HepG2 (cell line): ENCODE data around the gene SAMD14. TPM values are rescaled to one million over a fixed set of nuclear protein-coding genes. Genes with fewer than 3 reads are reported as not detected.
A peak's percentile ranks its signal among the peaks of the same experiment; 100 is the strongest.

Experiments used
- ARID4A ChIP-seq: sonication (generic); formaldehyde crosslinking; IDR thresholded peaks from 2 replicates; pipeline ENCODE4 v1.5.0; 2020; ENCODE audit warnings: mild to moderate bottlenecking, missing genetic modification reagents, borderline replicate concordance
- PRDM10 ChIP-seq: sonication (generic); formaldehyde crosslinking; IDR thresholded peaks from 2 replicates; pipeline ENCODE4 v1.4.0; 2020; ENCODE audit warnings: low read depth, missing genetic modification reagents
- RXRA ChIP-seq: sonication (generic); formaldehyde crosslinking; IDR thresholded peaks from 2 replicates; pipeline ENCODE4 v1.5.1; 2020; ENCODE audit warnings: missing genetic modification reagents
- SALL2 ChIP-seq: sonication (generic); formaldehyde crosslinking; IDR thresholded peaks from 2 replicates; pipeline ENCODE4 v1.8.1; 2023; ENCODE audit warnings: mild to moderate bottlenecking, missing genetic modification reagents, inconsistent platforms
- TGIF2 ChIP-seq: IDR thresholded peaks from 2 replicates; pipeline ENCODE4 v1.6.1; 2016; ENCODE audit warnings: control low read depth, missing compliant biosample characterization
- ZBTB7A ChIP-seq: sonication (generic); formaldehyde crosslinking; IDR thresholded peaks from 2 replicates; pipeline ENCODE4 v1.8.0; 2022; ENCODE audit warnings: mild to moderate bottlenecking, missing genetic modification reagents
- ZMAT3 ChIP-seq: sonication (generic); formaldehyde crosslinking; conservative IDR thresholded peaks from 2 replicates; pipeline ENCODE4 v1.7.0; 2021; ENCODE audit warnings: missing genetic modification reagents
- ZNF224 ChIP-seq: sonication (generic); formaldehyde crosslinking; IDR thresholded peaks from 2 replicates; pipeline ENCODE4 v1.5.0; 2020; ENCODE audit warnings: mild to moderate bottlenecking, missing genetic modification reagents
- ZNF407 ChIP-seq: sonication (generic); formaldehyde crosslinking; IDR thresholded peaks from one replicate; pipeline ENCODE4 v1.5.1; 2020; ENCODE audit warnings: mild to moderate bottlenecking, missing genetic modification reagents; ENCODE audit errors: not compliant biosample characterization
- polyA plus RNA-seq, 8 experiments: library from polyadenylated mRNA; depleted of rRNA in 3 of 8; stranded (reverse) in 7 of 8; unstranded in 1 of 8; fragments of >200 nt; fragmentation: Illumina TruSeq in 4 of 8; extraction: Trizol in 4 of 8; gene quantifications; 2 replicates each; pipeline versions ENCODE4 v1.2.1 to v1.2.3, GENCODE V29; 2011 to 2016; ENCODE audit warnings: low read depth in 4 of 8, missing spikeins in 1 of 8, mixed read lengths in 1 of 8; ENCODE audit not compliant: insufficient read depth in 1 of 8
- total RNA-seq, 5 experiments: library from RNA; depleted of rRNA; stranded (reverse); fragments of >200 nt; fragmentation: Illumina TruSeq; extraction: Trizol; gene quantifications; 2 replicates each; pipeline ENCODE4 v1.2.3, GENCODE V29; 2016; ENCODE audit warnings: low read depth in 1 of 5

SAMD14 gene
- total and polyA plus RNA-seq, 2 of the 13 experiments (the other 11 are each of a cell fraction or from before 2014, with no cell fraction given) = 0.07 to 0.22 TPM

- TF ChIP-seq ZNF407 (CRISPR knock-in tag) = peak; percentile 29
- TF ChIP-seq ZBTB7A (CRISPR knock-in tag) = 0 out of 2 replicates have a peak, but pooled peaks have one; percentile 43
- peak; percentile 62 for TF ChIP-seq PRDM10 (CRISPR knock-in tag)
- peak; percentile 24; the same call in 1 of the 2 replicates for TF ChIP-seq SALL2 (CRISPR knock-in tag)
- peak; percentile 23; the same call in 1 of the 2 replicates for TF ChIP-seq ZNF224 (CRISPR knock-in tag)
- TF ChIP-seq RXRA (CRISPR knock-in tag) = 0 out of 2 replicates have a peak, but pooled peaks have one; percentile 9
- peak; percentile 99 for TF ChIP-seq TGIF2
- TF ChIP-seq ARID4A (CRISPR knock-in tag) = peak; percentile 66
- TF ChIP-seq ZMAT3 (CRISPR knock-in tag) = no peak; the same call in 1 of the 2 replicates
These were observed 18.5 kb upstream of the SAMD14 start (continued) for GRCh38 chr17:50148226-50149090.
